Astrocyte of the cerebellum (primary cell): Measurements from ENCODE around the gene TXNRD1.
"Not testable (repeated sequence)": the region's sequence is repeated elsewhere in the genome, so short reads cannot be mapped to it uniquely, and the experiment has no call there.

ENCODE experiments used
- DNase-seq: peaks from one replicate; pipeline ENCODE4 v3.0.0-alpha.2; 2011; ENCODE audit warnings: low read depth
- H3K4me3 ChIP-seq: 2 replicates; pipeline ENCODE4 v1.5.1; 2011; ENCODE audit warnings: mild to moderate bottlenecking, low read depth, low read length, moderate library complexity
- in situ Hi-C: cut with HindIII; loops from 2 replicates; pipeline ENCODE4 v1.10.0; 2017; ENCODE audit warnings: low sequenced_read_pairs
- TF ChIP-seq, protein P1 (sequence below): IDR thresholded peaks from 2 replicates; pipeline ENCODE4 v1.5.1; 2012; ENCODE audit warnings: low read length, low read depth, moderate library complexity, mild to moderate bottlenecking; ENCODE audit errors: missing control alignments

TXNRD1 gene

GRCh38 chr12:104172570-104172947 lies 43.0 kb upstream of the TXNRD1 start:
- TF ChIP-seq, protein P1, sequence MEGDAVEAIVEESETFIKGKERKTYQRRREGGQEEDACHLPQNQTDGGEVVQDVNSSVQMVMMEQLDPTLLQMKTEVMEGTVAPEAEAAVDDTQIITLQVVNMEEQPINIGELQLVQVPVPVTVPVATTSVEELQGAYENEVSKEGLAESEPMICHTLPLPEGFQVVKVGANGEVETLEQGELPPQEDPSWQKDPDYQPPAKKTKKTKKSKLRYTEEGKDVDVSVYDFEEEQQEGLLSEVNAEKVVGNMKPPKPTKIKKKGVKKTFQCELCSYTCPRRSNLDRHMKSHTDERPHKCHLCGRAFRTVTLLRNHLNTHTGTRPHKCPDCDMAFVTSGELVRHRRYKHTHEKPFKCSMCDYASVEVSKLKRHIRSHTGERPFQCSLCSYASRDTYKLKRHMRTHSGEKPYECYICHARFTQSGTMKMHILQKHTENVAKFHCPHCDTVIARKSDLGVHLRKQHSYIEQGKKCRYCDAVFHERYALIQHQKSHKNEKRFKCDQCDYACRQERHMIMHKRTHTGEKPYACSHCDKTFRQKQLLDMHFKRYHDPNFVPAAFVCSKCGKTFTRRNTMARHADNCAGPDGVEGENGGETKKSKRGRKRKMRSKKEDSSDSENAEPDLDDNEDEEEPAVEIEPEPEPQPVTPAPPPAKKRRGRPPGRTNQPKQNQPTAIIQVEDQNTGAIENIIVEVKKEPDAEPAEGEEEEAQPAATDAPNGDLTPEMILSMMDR: no peak
- H3K4me3 ChIP-seq: no peak overlapping the region
- no peak for DNase-seq
- in situ Hi-C loops: no loop called here

DNA sequence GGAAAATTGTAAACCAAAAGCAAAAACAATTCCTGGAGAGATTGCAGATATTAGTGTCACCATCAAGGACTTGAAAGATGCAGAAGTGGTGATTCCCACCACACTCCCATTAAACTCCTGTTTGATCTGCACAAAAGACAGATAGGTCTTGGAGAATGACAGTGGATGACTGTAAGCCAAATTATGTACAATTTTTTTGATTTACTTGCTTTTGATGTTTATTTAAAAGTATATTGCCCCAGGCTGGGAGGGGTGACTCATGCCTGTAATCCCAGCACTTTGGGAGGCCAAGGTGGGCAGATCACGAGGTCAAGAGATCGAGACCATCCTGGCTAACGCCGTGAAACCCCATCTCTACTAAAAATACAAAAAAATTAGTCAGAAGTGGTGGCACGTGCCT lies 41.8 kb upstream of the TXNRD1 start:
- DNase-seq, H3K4me3 ChIP-seq, in situ Hi-C loops: not testable (repeated sequence)

- TF ChIP-seq, protein P1: no peak
- no peak for DNase-seq
- H3K4me3 ChIP-seq: no peak overlapping the region
- in situ Hi-C loops: no loop called here
These were observed 39.8 kb upstream of the TXNRD1 start for GRCh38 chr12:104175726-104176247.

DNA sequence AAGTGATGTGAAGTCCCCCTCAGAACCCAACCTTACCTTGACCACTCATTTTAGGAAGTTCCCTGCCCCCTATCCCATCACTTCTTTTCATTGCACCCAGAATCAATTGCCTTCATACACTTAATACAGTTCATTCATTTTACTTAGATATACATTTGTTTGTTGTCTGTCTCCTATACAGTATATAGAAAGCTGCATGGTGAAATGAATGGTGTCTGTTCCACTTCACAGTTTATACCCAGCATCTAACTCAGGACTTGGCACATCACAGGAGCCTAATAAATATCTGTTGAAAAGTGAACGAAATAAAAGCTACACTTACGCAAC lies 38.3 kb upstream of the TXNRD1 start:
- TF ChIP-seq, protein P1: no peak
- in situ Hi-C loops: no loop called here

GRCh38 chr12:104177663-104178501 lies 37.7 kb upstream of the TXNRD1 start:
- no peak overlapping the region for H3K4me3 ChIP-seq
- DNase-seq: peak; percentile 94
- in situ Hi-C loops: no loop called here
- TF ChIP-seq, protein P1: peak; percentile 33

More for the DNA sequence above, 38.3 kb upstream of the TXNRD1 start:
- H3K4me3 ChIP-seq: no peak overlapping the region
- DNase-seq: no peak

DNA sequence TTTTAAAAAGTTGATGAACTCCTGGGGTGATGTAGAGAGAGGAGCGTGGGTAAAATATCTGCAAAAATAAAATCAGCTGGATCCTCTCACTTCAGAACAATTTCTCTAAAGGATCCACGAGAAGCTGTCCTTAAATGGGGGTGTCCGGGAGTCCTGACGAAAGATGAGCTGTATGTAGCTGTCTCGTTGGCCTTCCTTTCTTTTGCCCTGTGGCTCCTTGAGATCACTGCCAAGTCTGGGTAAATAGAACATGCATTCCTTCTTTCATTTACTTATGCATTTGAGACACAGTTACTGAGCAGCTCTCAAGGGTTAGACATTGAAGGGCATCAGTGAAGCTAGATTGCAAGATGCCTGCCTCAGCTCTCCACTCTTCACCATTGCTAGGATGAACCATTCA lies 35.2 kb upstream of the TXNRD1 start:
- in situ Hi-C loops: no loop called here
- TF ChIP-seq, protein P1: no peak
- no peak for DNase-seq

DNA sequence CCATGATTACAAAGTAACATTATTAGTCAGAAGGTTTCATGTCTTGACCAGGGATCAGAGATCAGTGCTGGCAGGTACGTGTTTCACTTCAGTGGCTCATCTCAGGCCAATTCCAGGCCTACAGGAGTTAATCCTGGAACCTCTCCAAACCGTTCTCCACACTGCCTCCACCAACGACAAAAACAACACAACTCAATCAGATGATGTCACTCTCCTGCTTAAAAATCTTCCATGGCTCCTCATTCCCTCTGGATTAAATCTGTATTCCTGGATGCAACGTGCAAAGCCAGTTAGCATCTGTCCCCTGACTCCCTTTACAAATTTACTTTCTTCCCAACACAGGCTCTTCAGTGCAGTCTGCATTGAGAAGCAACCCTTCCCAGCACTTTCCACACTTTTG lies 34.3 kb upstream of the TXNRD1 start:
- in situ Hi-C loops: no loop called here
- DNase-seq: no peak
- no peak overlapping the region for H3K4me3 ChIP-seq
- TF ChIP-seq, protein P1: no peak

More for the DNA sequence above, 35.2 kb upstream of the TXNRD1 start:
- H3K4me3 ChIP-seq: no peak overlapping the region
